Astrocyte (in vitro differentiated cells and primary cell): ENCODE measurements around the gene TMCO6. TPM values are rescaled to one million over a fixed set of nuclear protein-coding genes. Genes with fewer than 3 reads are reported as not detected.

ENCODE experiments used
- DNase-seq: peaks from one replicate; pipeline ENCODE4 v3.0.0-alpha.2; 2010; ENCODE audit warnings: low read depth
- FAIRE-seq: peaks from 2 replicates; lab custom pipeline; 2011; peaks lifted over from hg19 to GRCh38; lab: Jason Lieb, UNC
- H2AFZ ChIP-seq: 2 replicates; pipeline ENCODE4 v1.6.0; 2012; ENCODE audit warnings: low read depth, low read length, inconsistent platforms
- H3K27ac ChIP-seq: 2 replicates; pipeline ENCODE4 v1.5.1; 2011; ENCODE audit warnings: low read depth, low read length, inconsistent platforms
- H3K27me3 ChIP-seq: 2 replicates; pipeline ENCODE4 v1.6.0; 2011; ENCODE audit warnings: low read length, inconsistent platforms; ENCODE audit not compliant: insufficient read depth
- H3K36me3 ChIP-seq: 2 replicates; pipeline ENCODE4 v1.5.1; 2011; ENCODE audit warnings: low read length, inconsistent platforms; ENCODE audit not compliant: insufficient read depth
- H3K4me1 ChIP-seq: 2 replicates; pipeline ENCODE4 v1.5.1; 2011; ENCODE audit warnings: low read length, inconsistent platforms; ENCODE audit not compliant: insufficient read depth
- H3K4me2 ChIP-seq: 2 replicates; pipeline ENCODE4 v1.6.0; 2012; ENCODE audit warnings: low read length, inconsistent platforms
- H3K4me3 ChIP-seq: 2 replicates; pipeline ENCODE4 v1.5.1; 2011; ENCODE audit warnings: low read depth, mild to moderate bottlenecking, low read length, inconsistent platforms; ENCODE audit not compliant: insufficient read depth
- H3K79me2 ChIP-seq: 2 replicates; pipeline ENCODE4 v1.6.0; 2012; ENCODE audit warnings: mild to moderate bottlenecking, low read length, inconsistent platforms; ENCODE audit not compliant: insufficient read depth
- H3K9ac ChIP-seq: 2 replicates; pipeline ENCODE4 v1.6.0; 2012; ENCODE audit warnings: mild to moderate bottlenecking, low read length, inconsistent platforms
- H3K9me3 ChIP-seq: 2 replicates; pipeline ENCODE4 v1.5.1; 2012; ENCODE audit warnings: low read depth, mild to moderate bottlenecking, low read length, inconsistent platforms; ENCODE audit not compliant: insufficient read depth
- H4K20me1 ChIP-seq: 2 replicates; pipeline ENCODE4 v1.6.0; 2012; ENCODE audit warnings: low read length, inconsistent platforms; ENCODE audit not compliant: insufficient read depth
- H3K27ac Mint-ChIP-seq: one replicate; pipeline ENCODE4 v1.8.0; 2021; ENCODE audit warnings: mild to moderate bottlenecking, mixed read lengths; ENCODE audit not compliant: unreplicated experiment
- H3K27me3 Mint-ChIP-seq: one replicate; pipeline ENCODE4 v1.8.0; 2021; ENCODE audit warnings: low read depth, mixed read lengths; ENCODE audit not compliant: unreplicated experiment
- H3K36me3 Mint-ChIP-seq: one replicate; pipeline ENCODE4 v1.8.0; 2021; ENCODE audit warnings: low read depth, mixed read lengths; ENCODE audit not compliant: unreplicated experiment
- H3K4me1 Mint-ChIP-seq: one replicate; pipeline ENCODE4 v1.8.0; 2021; ENCODE audit warnings: low read depth, mixed read lengths; ENCODE audit not compliant: unreplicated experiment
- H3K4me3 Mint-ChIP-seq: one replicate; pipeline ENCODE4 v1.8.0; 2021; ENCODE audit warnings: mild to moderate bottlenecking, moderate library complexity, mixed read lengths; ENCODE audit not compliant: unreplicated experiment
- H3K9me3 Mint-ChIP-seq: one replicate; pipeline ENCODE4 v1.8.0; 2021; ENCODE audit warnings: mild to moderate bottlenecking, mixed read lengths; ENCODE audit not compliant: unreplicated experiment
- CTCF ChIP-seq: IDR thresholded peaks from 2 replicates; pipeline ENCODE4 v1.5.1; 2011; ENCODE audit warnings: low read depth, mild to moderate bottlenecking, inconsistent platforms, low read length, moderate library complexity; ENCODE audit not compliant: insufficient read depth
- EZH2 ChIP-seq: IDR thresholded peaks from 2 replicates; pipeline ENCODE4 v1.6.1; 2012; ENCODE audit warnings: mild to moderate bottlenecking, low read length, inconsistent platforms; ENCODE audit not compliant: insufficient read depth
- total RNA-seq: library from RNA; stranded (reverse); gene quantifications from 2 replicates; pipeline ENCODE4 v1.2.1, GENCODE V29; 2021

TMCO6 gene
- total RNA-seq, 1 donor from 2014 or later, result 7.0 TPM

GRCh38 chr5:140671472-140672125, 32.3 kb downstream of the TMCO6 start:
- DNase-seq (no peak), FAIRE-seq (no peak)
- H3K4me2 ChIP-seq, result no peak overlapping the region
- Mint-ChIP-seq H3K4me1 (peaks cover 10% of the 10 kb centered on the region), H3K9me3 (no peaks in the 10 kb centered on the region), H3K27ac (no peak overlapping the region), H3K36me3 (peaks cover 29% of the 10 kb centered on the region), H3K4me3 (no peak overlapping the region), H3K27me3 (no peaks in the 10 kb centered on the region)
- no peaks in the 10 kb centered on the region for H3K4me1 ChIP-seq
- no peak for TF ChIP-seq EZH2
- no peak for TF ChIP-seq CTCF
- H3K36me3 ChIP-seq, result peaks cover 35% of the 10 kb centered on the region
- H3K9ac ChIP-seq, result no peak overlapping the region
- H3K4me3 ChIP-seq, result no peak overlapping the region
- no peak overlapping the region for H2AFZ ChIP-seq
- no peak overlapping the region for H3K27ac ChIP-seq
- H3K9me3 ChIP-seq, result no peaks in the 10 kb centered on the region
- H3K79me2 ChIP-seq, result peaks cover 28% of the 10 kb centered on the region
- no peaks in the 10 kb centered on the region for H3K27me3 ChIP-seq
- H4K20me1 ChIP-seq, result peaks cover 40% of the 10 kb centered on the region

DNA sequence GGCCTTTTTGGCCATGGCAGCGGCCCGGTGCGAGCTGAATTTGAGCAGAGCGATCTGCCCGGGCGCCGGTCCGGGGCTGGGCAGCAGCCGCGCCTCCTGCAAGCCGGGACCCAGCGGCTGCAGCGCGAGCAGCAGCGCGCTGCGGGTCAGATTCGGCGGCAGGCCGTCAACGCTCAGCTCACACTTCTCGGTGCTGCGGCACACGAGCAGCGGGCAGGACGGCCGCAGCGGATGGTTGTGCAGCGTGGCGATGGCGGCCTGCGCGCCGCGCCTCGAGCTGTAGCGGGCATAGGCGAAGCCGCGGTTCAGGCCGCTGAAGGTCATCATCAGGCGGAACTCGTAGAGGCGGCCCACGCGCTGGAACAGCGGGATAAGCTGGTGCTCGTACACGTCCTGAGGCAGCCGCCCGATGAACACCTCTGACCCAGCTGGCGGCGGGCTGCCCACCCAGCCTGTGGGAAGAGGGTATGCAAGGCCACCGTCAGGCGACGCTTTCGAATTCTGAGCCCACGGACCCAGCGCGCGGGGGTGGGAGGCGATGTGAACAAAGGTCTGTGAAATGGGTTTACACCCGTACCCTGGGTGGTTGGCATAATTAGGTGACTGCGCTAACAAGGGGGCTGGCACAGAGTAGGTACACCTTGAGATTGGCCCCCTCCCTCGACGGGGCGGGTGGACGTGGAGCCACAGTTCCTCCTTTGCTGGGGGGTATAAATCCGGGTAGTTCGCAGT, 33.4 kb downstream of the TMCO6 start:
- H3K9ac ChIP-seq, result no peak overlapping the region
- no peak for DNase-seq
- H3K79me2 ChIP-seq, result peaks cover 18% of the 10 kb centered on the region
- Mint-ChIP-seq H3K9me3 (no peaks in the 10 kb centered on the region), H3K36me3 (peaks cover 29% of the 10 kb centered on the region), H3K4me3 (no peak overlapping the region), H3K4me1 (peaks cover 2% of the 10 kb centered on the region), H3K27me3 (no peaks in the 10 kb centered on the region), H3K27ac (no peak overlapping the region)
- FAIRE-seq, result no peak
- no peak overlapping the region for H3K27ac ChIP-seq
- H2AFZ ChIP-seq, result no peak overlapping the region
- H3K9me3 ChIP-seq, result no peaks in the 10 kb centered on the region
- H3K36me3 ChIP-seq, result peaks cover 45% of the 10 kb centered on the region
- H3K27me3 ChIP-seq, result no peaks in the 10 kb centered on the region
- no peak overlapping the region for H3K4me3 ChIP-seq
- TF ChIP-seq CTCF (no peak), EZH2 (no peak)
- H4K20me1 ChIP-seq, result peaks cover 30% of the 10 kb centered on the region
- no peaks in the 10 kb centered on the region for H3K4me1 ChIP-seq
- peak overlapping the region; percentile 5 for H3K4me2 ChIP-seq
